DOHH2 (cell line): Measurements from ENCODE around the gene SHROOM2.

Experiments used
- H3F3A ChIP-seq: fragments of 200-600 bp; sonication (generic), shearing (Covaris generic); 2 replicates; pipeline ENCODE4 v1.6.0; 2016; ENCODE audit warnings: antibody characterized with exemption, mild to moderate bottlenecking; ENCODE audit not compliant: control insufficient read depth, insufficient read depth
- H3K27ac ChIP-seq: fragments of 200-600 bp; sonication (generic); 2 replicates; pipeline ENCODE4 v1.5.1; 2014; ENCODE audit warnings: low read depth, mild to moderate bottlenecking, low read length, moderate library complexity
- H3K27me3 ChIP-seq: fragments of 200-600 bp; sonication (generic); 2 replicates; pipeline ENCODE4 v1.6.1; 2014; ENCODE audit warnings: mild to moderate bottlenecking, low read length, mixed read lengths; ENCODE audit not compliant: control insufficient read depth
- H3K36me3 ChIP-seq: fragments of 200-600 bp; sonication (generic); 2 replicates; pipeline ENCODE4 v1.6.1; 2014; ENCODE audit warnings: mild to moderate bottlenecking, low read length, moderate library complexity, mixed read lengths; ENCODE audit not compliant: control insufficient read depth
- H3K4me1 ChIP-seq: fragments of 200-600 bp; sonication (generic); 2 replicates; pipeline ENCODE4 v1.6.1; 2014; ENCODE audit warnings: mild to moderate bottlenecking, low read length, mixed read lengths; ENCODE audit not compliant: control insufficient read depth
- H3K4me2 ChIP-seq: fragments of 200-600 bp; sonication (generic); 2 replicates; pipeline ENCODE4 v1.6.0; 2014; ENCODE audit warnings: mild to moderate bottlenecking, low read length, moderate library complexity
- H3K4me3 ChIP-seq: fragments of 200-600 bp; sonication (generic); 2 replicates; pipeline ENCODE4 v1.5.1; 2014; ENCODE audit warnings: mild to moderate bottlenecking, low read length, mixed read lengths
- H3K79me2 ChIP-seq: fragments of 200-600 bp; sonication (generic); 2 replicates; pipeline ENCODE4 v1.6.1; 2014; ENCODE audit warnings: mild to moderate bottlenecking, low read length, mixed read lengths; ENCODE audit not compliant: control insufficient read depth
- H3K9me2 ChIP-seq: fragments of 200-600 bp; sonication (generic); replicated peaks from 2 replicates; pipeline ENCODE4 v1.6.1; 2014; ENCODE audit warnings: mild to moderate bottlenecking, low read length, mixed read lengths; ENCODE audit not compliant: control insufficient read depth
- H3K9me3 ChIP-seq: fragments of 200-600 bp; sonication (generic); 2 replicates; pipeline ENCODE4 v1.6.1; 2014; ENCODE audit warnings: antibody characterized with exemption, low read length, mixed read lengths; ENCODE audit not compliant: control insufficient read depth, insufficient read depth
- H4K20me1 ChIP-seq: fragments of 200-600 bp; sonication (generic); 2 replicates; pipeline ENCODE4 v1.6.0; 2014; ENCODE audit warnings: low read depth, mild to moderate bottlenecking, antibody characterized with exemption, low read length, moderate library complexity; ENCODE audit not compliant: control insufficient read depth, insufficient read depth
- EZH2phosphoT487 ChIP-seq: fragments of 200-600 bp; sonication (generic); IDR thresholded peaks from 2 replicates; pipeline ENCODE4 v1.6.1; 2017; ENCODE audit warnings: borderline replicate concordance, mild to moderate bottlenecking, antibody characterized with exemption, low read length, moderate library complexity, mixed read lengths
- TF ChIP-seq, protein P1 (sequence below): fragments of 200-600 bp; sonication (generic); IDR thresholded peaks from one replicate; pipeline ENCODE4 v1.5.1; 2014; ENCODE audit warnings: antibody characterized with exemption, mild to moderate bottlenecking, low read depth, low read length; ENCODE audit not compliant: poor library complexity, severe bottlenecking

The SHROOM2 gene

DNA sequence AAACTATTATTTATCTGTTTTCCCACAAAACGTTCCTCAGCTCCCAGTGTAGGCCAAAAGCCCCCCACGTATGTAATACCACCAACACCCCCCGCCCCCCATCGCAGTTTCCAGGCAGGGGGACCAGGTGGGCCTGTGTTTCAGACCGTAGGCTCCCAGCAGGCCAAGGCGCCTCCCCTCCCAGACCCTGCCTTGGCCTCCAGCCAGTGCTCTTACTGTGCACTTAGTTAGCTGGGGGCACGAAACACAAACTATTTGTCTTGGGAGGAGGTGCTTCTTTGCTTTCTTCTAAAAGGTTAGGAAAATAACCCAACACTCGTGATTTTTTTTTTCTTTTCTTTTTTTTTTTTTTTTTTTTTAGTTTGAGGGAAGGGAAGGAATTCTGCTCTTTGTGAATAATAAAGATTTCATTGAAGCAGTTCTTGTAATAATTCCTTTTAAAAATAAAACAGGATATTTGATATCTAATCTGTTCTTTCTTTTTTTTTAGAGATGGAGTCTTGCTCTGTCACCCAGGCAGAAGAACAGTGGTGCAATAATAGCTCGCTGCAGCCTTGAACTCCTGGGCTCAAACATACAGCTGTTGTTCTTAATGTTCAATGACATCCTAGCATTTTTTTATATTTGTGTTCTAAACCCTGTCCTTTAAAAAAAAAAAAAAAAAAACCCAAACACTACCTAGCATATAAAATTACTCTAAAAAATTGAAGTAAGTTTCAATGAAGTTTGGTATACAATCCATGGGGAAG is 98.0 kb downstream of the SHROOM2 start:
- H3F3A ChIP-seq: no peaks in the 10 kb centered on the region
- H3K27me3 ChIP-seq: no peaks in the 10 kb centered on the region
- H3K36me3 ChIP-seq: no peaks in the 10 kb centered on the region
- H3K4me3 ChIP-seq: no peak overlapping the region
- H3K9me2 ChIP-seq: no peaks in the 10 kb centered on the region
- no peaks in the 10 kb centered on the region for H3K79me2 ChIP-seq
- TF ChIP-seq, protein P1, sequence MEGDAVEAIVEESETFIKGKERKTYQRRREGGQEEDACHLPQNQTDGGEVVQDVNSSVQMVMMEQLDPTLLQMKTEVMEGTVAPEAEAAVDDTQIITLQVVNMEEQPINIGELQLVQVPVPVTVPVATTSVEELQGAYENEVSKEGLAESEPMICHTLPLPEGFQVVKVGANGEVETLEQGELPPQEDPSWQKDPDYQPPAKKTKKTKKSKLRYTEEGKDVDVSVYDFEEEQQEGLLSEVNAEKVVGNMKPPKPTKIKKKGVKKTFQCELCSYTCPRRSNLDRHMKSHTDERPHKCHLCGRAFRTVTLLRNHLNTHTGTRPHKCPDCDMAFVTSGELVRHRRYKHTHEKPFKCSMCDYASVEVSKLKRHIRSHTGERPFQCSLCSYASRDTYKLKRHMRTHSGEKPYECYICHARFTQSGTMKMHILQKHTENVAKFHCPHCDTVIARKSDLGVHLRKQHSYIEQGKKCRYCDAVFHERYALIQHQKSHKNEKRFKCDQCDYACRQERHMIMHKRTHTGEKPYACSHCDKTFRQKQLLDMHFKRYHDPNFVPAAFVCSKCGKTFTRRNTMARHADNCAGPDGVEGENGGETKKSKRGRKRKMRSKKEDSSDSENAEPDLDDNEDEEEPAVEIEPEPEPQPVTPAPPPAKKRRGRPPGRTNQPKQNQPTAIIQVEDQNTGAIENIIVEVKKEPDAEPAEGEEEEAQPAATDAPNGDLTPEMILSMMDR: no peak
- TF ChIP-seq EZH2phosphoT487: no peak
- no peaks in the 10 kb centered on the region for H4K20me1 ChIP-seq
- no peak overlapping the region for H3K4me2 ChIP-seq
- H3K9me3 ChIP-seq: no peaks in the 10 kb centered on the region
- no peaks in the 10 kb centered on the region for H3K4me1 ChIP-seq
- H3K27ac ChIP-seq: no peak overlapping the region

DNA sequence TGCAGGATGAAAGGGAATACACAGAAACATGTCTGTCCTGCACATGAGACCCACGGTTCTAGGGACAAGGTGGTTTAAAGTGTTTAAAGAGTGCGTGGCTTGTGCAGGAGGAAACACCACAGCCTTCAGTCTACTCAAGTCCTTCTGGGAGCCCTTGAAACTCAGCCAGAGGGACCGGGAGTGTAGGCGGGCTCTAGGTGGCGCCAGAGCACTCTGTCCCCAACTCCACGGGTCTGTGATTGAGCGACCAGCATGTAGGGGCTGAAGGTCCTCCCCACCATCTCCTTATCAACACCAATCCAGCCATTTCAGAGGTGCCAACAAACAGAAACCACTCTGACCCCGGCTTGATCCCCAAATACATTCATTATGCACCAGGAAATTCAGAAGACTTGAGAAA is 98.9 kb downstream of the SHROOM2 start:
- TF ChIP-seq, protein P1: peak; percentile 62
- TF ChIP-seq EZH2phosphoT487: no peak
- H3K27me3 ChIP-seq: no peaks in the 10 kb centered on the region
- H3K4me3 ChIP-seq: no peak overlapping the region
- no peaks in the 10 kb centered on the region for H3K9me3 ChIP-seq
- H4K20me1 ChIP-seq: no peaks in the 10 kb centered on the region
- H3K36me3 ChIP-seq: no peaks in the 10 kb centered on the region
- H3K27ac ChIP-seq: no peak overlapping the region
- no peaks in the 10 kb centered on the region for H3K79me2 ChIP-seq
- no peaks in the 10 kb centered on the region for H3F3A ChIP-seq
- H3K4me2 ChIP-seq: no peak overlapping the region
- no peaks in the 10 kb centered on the region for H3K9me2 ChIP-seq
- no peaks in the 10 kb centered on the region for H3K4me1 ChIP-seq

DNA sequence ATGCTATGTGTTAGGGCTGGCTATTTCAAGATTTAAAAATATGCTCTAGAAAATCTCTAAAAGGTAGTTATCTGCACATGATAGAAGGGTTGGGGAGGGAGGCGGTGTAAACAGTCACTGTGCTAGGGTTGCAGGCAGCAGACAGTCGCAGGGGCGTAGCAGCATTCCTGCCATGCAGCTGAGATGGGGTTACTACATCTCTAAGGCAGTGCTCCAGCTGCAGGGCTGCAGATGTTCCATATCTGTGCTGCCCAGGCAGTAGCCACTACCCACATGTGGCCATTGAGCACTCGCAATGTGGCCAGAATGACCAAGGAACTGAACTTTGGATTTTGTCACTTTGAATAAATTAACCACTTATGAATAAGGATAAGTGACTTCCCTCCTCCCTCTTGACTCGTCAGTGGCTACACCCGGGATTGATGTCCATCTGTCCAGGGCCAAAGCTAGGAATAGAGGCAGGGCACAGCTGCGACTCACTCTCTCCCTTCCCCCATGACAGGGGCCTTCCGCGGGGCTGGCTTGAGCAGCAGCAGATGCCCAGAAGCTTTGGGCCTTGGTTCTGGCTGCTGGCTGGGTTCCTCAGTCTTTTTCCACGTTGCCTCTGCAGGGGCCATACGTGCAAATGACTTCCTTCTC is 101.5 kb downstream of the SHROOM2 start:
- Histone ChIP-seq H4K20me1 (no peaks in the 10 kb centered on the region), H3K36me3 (no peaks in the 10 kb centered on the region), H3K27ac (no peak overlapping the region), H3K79me2 (no peaks in the 10 kb centered on the region), H3K27me3 (no peaks in the 10 kb centered on the region), H3K4me2 (no peak overlapping the region), H3K9me2 (no peaks in the 10 kb centered on the region), H3K4me3 (no peak overlapping the region), H3K9me3 (no peaks in the 10 kb centered on the region), H3F3A (no peaks in the 10 kb centered on the region), H3K4me1 (no peaks in the 10 kb centered on the region)
- TF ChIP-seq, protein P1: no peak
- TF ChIP-seq EZH2phosphoT487: no peak
